Coronary artery (tissue), 2 donors: Measurements from ENCODE around the gene SSU72.
A peak's percentile ranks its signal among the peaks of the same experiment; 100 is the strongest.

Source experiments
- DNase-seq: peaks from one replicate; pipeline ENCODE4 v3.0.0-alpha.2; 2017; ENCODE audit warnings: low spot score
- H3K27ac ChIP-seq, 2 donors: fragments of 200-600 bp; sonication (generic); one replicate each; pipeline ENCODE4 v1.5.1; 2016 to 2019
- H3K4me3 ChIP-seq: fragments of 200-600 bp; sonication (generic); 2 replicates; pipeline ENCODE4 v1.5.1; 2016; ENCODE audit warnings: mild to moderate bottlenecking, moderate library complexity
- TF ChIP-seq, protein P1 (sequence below): fragments of 200-600 bp; sonication (generic); IDR thresholded peaks from one replicate; pipeline ENCODE4 v1.5.1; 2019; ENCODE audit warnings: antibody characterized with exemption

Gene SSU72

DNA sequence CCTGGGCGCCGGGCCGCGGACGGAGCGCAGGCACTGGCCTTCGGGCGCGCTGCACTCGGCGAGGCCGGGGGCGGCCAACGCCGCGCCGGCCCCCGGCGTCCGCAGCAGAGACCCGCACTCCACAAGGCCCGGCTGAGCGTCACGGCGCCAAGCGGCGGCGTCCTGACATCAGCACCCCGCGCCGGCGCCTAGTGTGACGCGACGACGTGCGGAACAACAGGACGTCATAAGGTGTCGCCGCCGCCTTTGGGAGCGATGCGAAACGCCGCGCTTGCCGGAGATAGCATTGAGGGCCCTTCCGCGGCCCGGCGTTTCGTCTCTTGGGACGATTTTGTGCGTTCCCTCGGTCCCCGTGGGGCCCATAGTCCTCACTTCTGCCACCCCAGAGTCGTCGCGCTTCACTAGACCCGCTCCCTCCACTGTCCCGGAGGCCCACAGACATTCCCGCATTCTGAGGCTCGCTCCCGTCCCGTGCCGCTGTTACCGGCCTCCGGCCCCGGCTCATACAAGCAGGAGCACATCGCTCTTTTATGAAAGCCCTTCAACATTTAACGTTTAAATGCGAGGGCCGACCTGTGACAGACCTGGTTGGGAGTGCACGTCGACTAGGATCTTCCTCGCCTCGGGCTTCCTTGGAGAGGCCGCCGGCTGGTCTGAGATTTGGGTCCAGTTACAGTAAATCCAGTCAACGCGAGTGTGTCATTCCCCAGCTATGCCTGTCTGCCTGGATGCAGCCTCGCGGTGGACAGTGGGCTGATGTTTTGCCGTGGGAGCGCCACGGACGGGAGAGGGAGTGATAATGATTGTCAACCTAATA lies at the start of gene SSU72:
Gene SSU72, minus strand, starts transcription at position 143 of the 817 bp plus-strand sequence. CDS start 306 bp downstream, outside the sequence.
- peak; percentile 93 for DNase-seq
- H3K27ac ChIP-seq = peak within 1 kb of the TSS; percentile 97 to 99
- TF ChIP-seq, protein P1, sequence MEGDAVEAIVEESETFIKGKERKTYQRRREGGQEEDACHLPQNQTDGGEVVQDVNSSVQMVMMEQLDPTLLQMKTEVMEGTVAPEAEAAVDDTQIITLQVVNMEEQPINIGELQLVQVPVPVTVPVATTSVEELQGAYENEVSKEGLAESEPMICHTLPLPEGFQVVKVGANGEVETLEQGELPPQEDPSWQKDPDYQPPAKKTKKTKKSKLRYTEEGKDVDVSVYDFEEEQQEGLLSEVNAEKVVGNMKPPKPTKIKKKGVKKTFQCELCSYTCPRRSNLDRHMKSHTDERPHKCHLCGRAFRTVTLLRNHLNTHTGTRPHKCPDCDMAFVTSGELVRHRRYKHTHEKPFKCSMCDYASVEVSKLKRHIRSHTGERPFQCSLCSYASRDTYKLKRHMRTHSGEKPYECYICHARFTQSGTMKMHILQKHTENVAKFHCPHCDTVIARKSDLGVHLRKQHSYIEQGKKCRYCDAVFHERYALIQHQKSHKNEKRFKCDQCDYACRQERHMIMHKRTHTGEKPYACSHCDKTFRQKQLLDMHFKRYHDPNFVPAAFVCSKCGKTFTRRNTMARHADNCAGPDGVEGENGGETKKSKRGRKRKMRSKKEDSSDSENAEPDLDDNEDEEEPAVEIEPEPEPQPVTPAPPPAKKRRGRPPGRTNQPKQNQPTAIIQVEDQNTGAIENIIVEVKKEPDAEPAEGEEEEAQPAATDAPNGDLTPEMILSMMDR = no peak
- peak within 1 kb of the TSS; percentile 93 for H3K4me3 ChIP-seq

GRCh38 chr1:1623631-1624442 lies 49.2 kb upstream of the SSU72 start:
- TF ChIP-seq, protein P1 = no peak
- Histone ChIP-seq H3K27ac (no peak overlapping the region), H3K4me3 (no peak overlapping the region)
- no peak for DNase-seq

DNA sequence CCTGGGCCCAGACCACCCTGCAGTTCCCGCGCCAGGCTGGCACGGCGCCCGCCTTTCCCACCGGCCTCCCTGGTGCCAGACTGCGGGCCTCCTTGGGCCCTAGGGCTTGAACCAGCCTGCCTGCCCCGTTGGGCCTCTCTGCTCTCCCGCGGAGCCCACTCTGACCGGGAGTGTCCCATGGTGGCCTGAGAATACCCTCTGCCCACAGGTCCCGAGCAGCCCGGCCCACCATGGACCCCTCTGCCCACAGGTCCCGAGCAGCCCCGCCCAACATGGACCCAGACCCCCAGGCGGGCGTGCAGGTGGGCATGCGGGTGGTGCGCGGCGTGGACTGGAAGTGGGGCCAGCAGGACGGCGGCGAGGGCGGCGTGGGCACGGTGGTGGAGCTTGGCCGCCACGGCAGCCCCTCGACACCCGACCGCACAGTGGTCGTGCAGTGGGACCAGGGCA lies 48.5 kb upstream of the SSU72 start:
- Histone ChIP-seq H3K27ac (no peak overlapping the region), H3K4me3 (no peak overlapping the region)
- DNase-seq = no peak
- TF ChIP-seq, protein P1 = no peak

- no peak overlapping the region for H3K27ac ChIP-seq
These were observed 48.1 kb upstream of the SSU72 start for GRCh38 chr1:1622788-1623094.

DNA sequence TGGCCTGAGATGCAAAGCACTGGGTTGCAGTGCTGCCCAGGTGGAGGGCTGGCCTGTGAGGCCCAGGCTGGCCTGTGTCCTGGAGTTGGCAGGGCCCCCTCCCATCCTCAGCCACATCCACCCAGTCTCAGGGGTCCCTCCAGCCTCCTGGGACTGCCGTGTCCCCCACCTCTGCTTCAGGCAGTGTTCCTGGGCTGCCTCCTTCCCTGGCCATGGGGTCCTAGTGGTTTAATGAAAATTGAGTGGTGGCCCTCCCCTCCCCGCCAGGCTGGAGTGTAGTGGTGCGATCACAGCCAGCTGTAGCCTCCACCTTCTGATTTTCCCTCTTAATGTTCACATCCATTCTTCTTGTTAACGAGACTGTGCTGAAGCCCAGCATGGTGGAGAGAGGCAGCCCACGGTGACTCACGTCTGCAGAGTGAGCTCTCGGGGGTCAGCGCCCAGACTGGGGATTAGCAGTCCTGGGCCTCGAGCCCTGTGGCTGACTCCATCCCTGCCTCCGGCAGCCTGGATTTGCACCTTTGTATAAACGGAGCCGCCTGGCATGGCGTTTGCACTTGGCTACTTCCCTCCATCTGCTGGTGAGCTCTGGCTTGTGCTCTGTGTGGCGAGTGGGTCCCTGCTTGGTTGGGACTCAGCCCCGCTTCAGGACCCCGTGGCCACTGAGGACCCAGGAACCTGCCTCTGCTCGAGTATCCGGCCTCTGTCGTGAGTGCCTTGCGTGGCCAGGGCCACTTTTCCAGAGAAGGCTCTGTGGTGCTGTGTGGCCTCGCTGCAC lies 47.5 kb upstream of the SSU72 start:
- TF ChIP-seq, protein P1 = no peak
- Histone ChIP-seq H3K4me3 (no peak overlapping the region), H3K27ac (no peak overlapping the region)
- no peak for DNase-seq

More at GRCh38 chr1:1622788-1623094, 48.1 kb upstream of the SSU72 start:
- no peak overlapping the region for H3K4me3 ChIP-seq
- DNase-seq = no peak
- TF ChIP-seq, protein P1 = no peak

GRCh38 chr1:1621173-1622009 lies 46.7 kb upstream of the SSU72 start:
- no peak overlapping the region for H3K4me3 ChIP-seq
- DNase-seq = no peak
- H3K27ac ChIP-seq = no peak overlapping the region
- TF ChIP-seq, protein P1 = no peak
